ENCODE data around the gene MXRA7.
"Not testable (repeated sequence)": the region's sequence is repeated elsewhere in the genome, so short reads cannot be mapped to it uniquely, and the experiment has no call there.

Gene MXRA7

GRCh38 chr17:76735006-76735405 is 24.2 kb upstream of the MXRA7 start:
- DNase-seq = no peak

- no peak for DNase-seq
Measured at GRCh38 chr17:76734080-76734840, 23.5 kb upstream of the MXRA7 start.

- no peak for DNase-seq
Measured at GRCh38 chr17:76733618-76733957, 22.8 kb upstream of the MXRA7 start.

GRCh38 chr17:76732734-76733617 is 22.2 kb upstream of the MXRA7 start:
- DNase-seq = no peak

- not testable (repeated sequence) for DNase-seq
Measured at GRCh38 chr17:76731800-76732733, 21.3 kb upstream of the MXRA7 start.

GRCh38 chr17:76727745-76728456 is 17.1 kb upstream of the MXRA7 start:
- no peak for DNase-seq

GRCh38 chr17:76726776-76727718 is 16.3 kb upstream of the MXRA7 start, which contains the start of gene METTL23:
METTL23 (plus strand) TSS chr17:76726839; CDS start chr17:76729711, 2,872 bp downstream.
- peak; percentile 89 for DNase-seq

GRCh38 chr17:76726231-76726775 is 15.5 kb upstream of the MXRA7 start, which contains the start of gene JMJD6:
JMJD6 (minus strand) TSS chr17:76726606; CDS start chr17:76726475, 131 bp downstream.
- DNase-seq = peak; percentile 99

GRCh38 chr17:76725580-76726230 is 14.9 kb upstream of the MXRA7 start:
- DNase-seq = peak; percentile 69

- DNase-seq = no peak
Measured at GRCh38 chr17:76723812-76724211, 13.0 kb upstream of the MXRA7 start.

- not testable (repeated sequence) for DNase-seq
Measured at GRCh38 chr17:76722977-76723376, 12.2 kb upstream of the MXRA7 start.

- no peak for DNase-seq
Measured at GRCh38 chr17:76722279-76722678, 11.5 kb upstream of the MXRA7 start.

- DNase-seq = no peak
Measured at GRCh38 chr17:76721463-76721862, 10.7 kb upstream of the MXRA7 start.

GRCh38 chr17:76720941-76721340 is 10.2 kb upstream of the MXRA7 start:
- DNase-seq = no peak

GRCh38 chr17:76720211-76720610 is 9.4 kb upstream of the MXRA7 start:
- DNase-seq = no peak

- DNase-seq = no peak
Measured at GRCh38 chr17:76718516-76718915, 7.8 kb upstream of the MXRA7 start.

- DNase-seq = no peak
Measured at GRCh38 chr17:76716839-76717215, 6.1 kb upstream of the MXRA7 start.

GRCh38 chr17:76716146-76716838 is 5.5 kb upstream of the MXRA7 start:
- DNase-seq = no peak

GRCh38 chr17:76715496-76715830 is 4.7 kb upstream of the MXRA7 start:
- no peak for DNase-seq
